ENCODE measurements around the gene SH3BP1. TPM values are rescaled to one million over a fixed set of nuclear protein-coding genes. Genes with fewer than 3 reads are reported as not detected.

SH3BP1 gene
- total and polyA plus RNA-seq, 2 of the 8 experiments (the other 6 are each of a cell fraction or from before 2014, with no cell fraction given): 23.9 to 40.3 TPM

GRCh38 chr22:37672920-37673455 is 33.5 kb downstream of the SH3BP1 start (continued):
- TF ChIP-seq BCL11A (IDR thresholded peaks at IDR 0.05; ENCODE audit: low read depth in 2 of 2, low read length in 2 of 2): no peak
- TF ChIP-seq ATF2 (IDR thresholded peaks at IDR 0.05; ENCODE audit: low read length): no peak
- TF ChIP-seq TBP (IDR thresholded peaks at IDR 0.05; ENCODE audit: low read depth, low read length): no peak
- no peak for TF ChIP-seq POLR2A (IDR thresholded peaks at IDR 0.05; ENCODE audit: control extremely low read depth in 1 of 2, low read depth in 2 of 2, low read length in 2 of 2)

Measured in H1 (cell line).